DND-41 (cell line): ENCODE data around the gene OMA1.

Experiments
- ATAC-seq: fragments of 200-7000 bp; cut with Tn5 transposase; 3 replicates; pipeline ENCODE4 v1.9.1; 2021; ENCODE audit warnings: low read depth; ENCODE audit not compliant: insufficient read depth
- DNase-seq: peaks from one replicate; pipeline ENCODE4 v3.0.0-alpha.2; 2020
- H2AFZ ChIP-seq: 2 replicates; pipeline ENCODE4 v1.6.0; 2012; ENCODE audit warnings: low read depth, low read length
- H3K27ac ChIP-seq: 2 replicates; pipeline ENCODE4 v1.5.1; 2012; ENCODE audit warnings: low read length, inconsistent platforms
- H3K27me3 ChIP-seq: fragments of 200-600 bp; sonication (generic); 2 replicates; pipeline ENCODE4 v1.6.0; 2012; ENCODE audit warnings: low read length, mild to moderate bottlenecking, inconsistent platforms; ENCODE audit not compliant: insufficient read depth, poor library complexity
- H3K36me3 ChIP-seq: 2 replicates; pipeline ENCODE4 v1.5.1; 2012; ENCODE audit warnings: low read length, inconsistent platforms; ENCODE audit not compliant: insufficient read depth
- H3K4me1 ChIP-seq: 2 replicates; pipeline ENCODE4 v1.5.1; 2012; ENCODE audit warnings: mild to moderate bottlenecking, low read length; ENCODE audit not compliant: insufficient read depth
- H3K4me2 ChIP-seq: 2 replicates; pipeline ENCODE4 v1.6.0; 2012; ENCODE audit warnings: mild to moderate bottlenecking, moderate library complexity, low read length, inconsistent platforms; ENCODE audit not compliant: insufficient read depth
- H3K4me3 ChIP-seq, 2 experiments: fragments of 200-600 bp in 1 of 2; shearing (Covaris generic) in 1 of 2; 2 replicates each; pipeline ENCODE4 v1.5.1; 2012 to 2016; ENCODE audit warnings: inconsistent platforms in 2 of 2, low read length in 2 of 2, mild to moderate bottlenecking in 2 of 2, low read depth in 1 of 2, moderate library complexity in 1 of 2
- H3K79me2 ChIP-seq: 2 replicates; pipeline ENCODE4 v1.6.0; 2012; ENCODE audit warnings: low read length, inconsistent platforms; ENCODE audit not compliant: insufficient read depth
- H3K9ac ChIP-seq: 2 replicates; pipeline ENCODE4 v1.6.0; 2012; ENCODE audit warnings: low read depth, mild to moderate bottlenecking, inconsistent platforms, low read length, moderate library complexity
- H3K9me3 ChIP-seq: 2 replicates; pipeline ENCODE4 v1.5.1; 2012; ENCODE audit warnings: low read length, moderate library complexity, mild to moderate bottlenecking, inconsistent platforms; ENCODE audit not compliant: insufficient read depth, severe bottlenecking
- H4K20me1 ChIP-seq: 2 replicates; pipeline ENCODE4 v1.6.0; 2012; ENCODE audit warnings: low read length; ENCODE audit not compliant: insufficient read depth
- CTCF ChIP-seq: IDR thresholded peaks from 2 replicates; pipeline ENCODE4 v1.5.1; 2012; ENCODE audit warnings: borderline replicate concordance, low read length, moderate library complexity, mild to moderate bottlenecking; ENCODE audit not compliant: poor library complexity, severe bottlenecking; ENCODE audit errors: extremely low read depth
- EZH2 ChIP-seq: IDR thresholded peaks from 3 replicates; pipeline ENCODE4 v1.6.1; 2012; ENCODE audit warnings: borderline replicate concordance, low read depth, mild to moderate bottlenecking, moderate library complexity, low read length, inconsistent platforms; ENCODE audit not compliant: severe bottlenecking

OMA1 gene

DNA sequence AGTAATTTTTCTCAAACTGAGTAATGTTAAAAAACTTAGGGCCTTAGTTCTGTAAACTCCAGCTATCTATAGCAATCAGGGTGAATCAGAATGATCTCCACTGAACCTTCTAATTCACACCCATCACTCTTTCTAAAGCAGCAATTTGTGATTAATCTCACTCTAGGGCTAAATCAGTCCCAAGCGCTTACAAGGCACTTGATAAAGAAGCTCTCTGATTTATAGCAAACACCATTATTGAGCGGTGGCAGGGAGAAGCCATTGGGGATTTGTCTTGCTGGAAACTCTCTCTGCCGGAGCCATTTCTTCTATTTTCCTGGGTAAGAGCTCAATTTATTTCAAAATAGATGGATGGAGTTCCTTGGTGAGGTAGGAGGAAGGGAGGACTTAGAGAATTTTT is 77.0 kb downstream of the OMA1 start:
- no peak overlapping the region for H3K27ac ChIP-seq
- no peak for DNase-seq
- no peaks in the 10 kb centered on the region for H3K27me3 ChIP-seq
- no peaks in the 10 kb centered on the region for H3K4me1 ChIP-seq
- H3K4me3 ChIP-seq: no peak overlapping the region
- no peak overlapping the region for H2AFZ ChIP-seq
- ATAC-seq: no peak
- no peaks in the 10 kb centered on the region for H3K9me3 ChIP-seq
- H3K36me3 ChIP-seq: no peaks in the 10 kb centered on the region
- no peaks in the 10 kb centered on the region for H3K79me2 ChIP-seq
- H4K20me1 ChIP-seq: no peaks in the 10 kb centered on the region
- no peak overlapping the region for H3K9ac ChIP-seq
- no peak overlapping the region for H3K4me2 ChIP-seq
- TF ChIP-seq EZH2 (no peak), CTCF (no peak)

DNA sequence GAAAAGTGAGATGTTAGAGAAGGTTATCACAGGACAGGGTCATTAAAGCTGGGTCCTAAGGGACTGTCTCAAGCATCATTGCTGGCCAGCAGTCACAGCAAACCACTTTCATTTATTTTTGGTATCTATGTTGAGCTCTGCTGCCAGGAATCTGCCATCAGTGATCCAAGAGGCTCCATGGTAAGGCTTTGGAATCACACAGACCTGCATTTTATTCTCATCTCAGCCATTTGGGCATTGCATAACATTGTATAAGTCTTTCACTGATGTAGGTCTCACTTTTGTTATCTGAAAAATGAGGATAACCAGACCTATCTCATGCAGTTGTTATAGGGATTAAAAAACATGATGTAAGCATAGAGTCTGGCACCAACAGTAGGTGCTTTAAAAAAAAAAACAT is 77.5 kb downstream of the OMA1 start:
- H3K4me2 ChIP-seq: no peak overlapping the region
- no peak for TF ChIP-seq CTCF
- no peak for TF ChIP-seq EZH2
- no peak overlapping the region for H3K4me3 ChIP-seq
- H3K9me3 ChIP-seq: no peaks in the 10 kb centered on the region
- DNase-seq (no peak), ATAC-seq (no peak)
- H2AFZ ChIP-seq: no peak overlapping the region
- H4K20me1 ChIP-seq: no peaks in the 10 kb centered on the region
- H3K27ac ChIP-seq: no peak overlapping the region
- H3K36me3 ChIP-seq: no peaks in the 10 kb centered on the region
- H3K27me3 ChIP-seq: no peaks in the 10 kb centered on the region
- no peaks in the 10 kb centered on the region for H3K79me2 ChIP-seq
- no peaks in the 10 kb centered on the region for H3K4me1 ChIP-seq
- H3K9ac ChIP-seq: no peak overlapping the region

DNA sequence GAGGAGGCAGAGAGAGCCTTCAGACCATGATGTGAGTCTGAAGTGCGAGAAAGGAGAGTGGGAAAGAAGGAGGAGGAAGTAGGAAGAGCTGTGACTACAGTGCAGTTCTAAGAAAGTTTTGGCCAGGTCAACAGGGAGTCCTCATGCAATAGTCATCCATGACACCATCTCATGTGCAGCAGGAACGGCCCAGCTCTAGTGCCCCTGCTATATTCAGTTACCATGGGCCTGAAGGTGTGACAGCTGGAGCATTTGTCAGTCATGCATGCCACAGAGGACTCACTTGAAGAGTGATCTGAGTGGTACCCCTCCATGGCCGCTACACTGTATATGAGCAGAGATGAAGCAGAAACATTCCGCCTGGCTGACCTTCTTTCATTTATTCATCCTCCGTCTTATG is 77.9 kb downstream of the OMA1 start:
- TF ChIP-seq CTCF (no peak), EZH2 (no peak)
- Histone ChIP-seq H3K36me3 (no peaks in the 10 kb centered on the region), H3K4me2 (no peak overlapping the region), H4K20me1 (no peaks in the 10 kb centered on the region), H3K9me3 (no peaks in the 10 kb centered on the region), H3K27ac (no peak overlapping the region), H3K4me3 (no peak overlapping the region), H3K79me2 (no peaks in the 10 kb centered on the region), H3K4me1 (no peaks in the 10 kb centered on the region), H2AFZ (no peak overlapping the region), H3K27me3 (no peaks in the 10 kb centered on the region), H3K9ac (no peak overlapping the region)
- ATAC-seq (no peak), DNase-seq (no peak)

GRCh38 chr1:58466630-58467241 is 79.8 kb downstream of the OMA1 start:
- Histone ChIP-seq H3K79me2 (no peaks in the 10 kb centered on the region), H3K27ac (no peak overlapping the region), H3K9ac (no peak overlapping the region), H3K36me3 (no peaks in the 10 kb centered on the region), H3K9me3 (no peaks in the 10 kb centered on the region), H3K27me3 (no peaks in the 10 kb centered on the region), H2AFZ (no peak overlapping the region), H3K4me3 (no peak overlapping the region), H3K4me2 (no peak overlapping the region), H3K4me1 (no peaks in the 10 kb centered on the region), H4K20me1 (no peaks in the 10 kb centered on the region)
- TF ChIP-seq CTCF (no peak), EZH2 (no peak)
- ATAC-seq (no peak), DNase-seq (no peak)
